ENCODE measurements around the gene CHST8. TPM values are rescaled to one million over a fixed set of nuclear protein-coding genes. Genes with fewer than 3 reads are reported as not detected.

Gene CHST8
- total and polyA plus RNA-seq, 4 donors, result 0.36 to 1.4 (median 0.96) TPM; not detected in 1

DNA sequence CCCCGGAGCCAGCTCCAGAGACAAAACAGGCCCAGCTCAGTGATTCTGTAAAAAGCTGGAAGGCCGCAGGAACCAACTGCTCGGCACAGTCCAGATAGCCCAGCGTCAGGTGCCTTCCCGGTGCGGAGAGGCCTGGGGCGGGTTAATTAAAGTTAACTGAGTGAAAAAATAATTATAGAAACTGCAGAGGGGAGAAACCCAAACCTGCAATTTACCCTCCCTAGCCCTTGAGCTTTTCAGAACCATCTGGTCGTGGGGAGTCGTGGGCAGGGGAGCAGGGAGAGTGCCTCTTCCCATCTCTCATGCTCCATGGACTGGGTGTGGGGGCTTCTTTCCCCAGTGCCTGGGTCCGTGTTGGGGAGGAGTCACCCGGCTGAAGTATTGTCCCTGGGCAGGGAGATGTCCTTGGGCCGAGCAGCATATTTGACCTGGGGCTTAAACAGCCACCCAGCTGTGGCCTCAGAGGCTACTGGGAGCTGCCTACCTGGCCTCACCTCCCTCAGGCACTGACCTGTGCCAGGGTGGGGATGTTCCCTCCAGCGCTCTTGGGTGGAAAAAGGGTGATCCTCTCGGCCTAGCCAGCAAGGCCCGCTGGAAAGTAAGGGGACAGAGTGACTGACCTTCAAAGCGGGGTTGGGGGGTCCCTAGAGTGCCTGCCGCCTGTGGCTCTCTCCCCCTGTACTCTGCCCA is 65.9 kb downstream of the CHST8 start:
- Histone ChIP-seq H3K36me3 (ENCODE audit: control insufficient read depth in 1 of 2, insufficient read depth in 2 of 2, low read length in 1 of 2) (no peaks in the 10 kb centered on the region), H3K27me3 (ENCODE audit: control insufficient read depth in 1 of 2, insufficient read depth in 2 of 2, low read length in 1 of 2) (no peaks in the 10 kb centered on the region), H3K27ac (ENCODE audit: low read depth in 1 of 2, low read length in 2 of 2) (no peak overlapping the region), H3K4me3 (ENCODE audit: low read length in 2 of 2) (no peak overlapping the region), H3K9me3 (ENCODE audit: control insufficient read depth, low read length) (no peaks in the 10 kb centered on the region), H3K4me1 (ENCODE audit: control insufficient read depth in 1 of 2, insufficient read depth in 2 of 2, low read length in 2 of 2) (no peaks in the 10 kb centered on the region)
- WGBS, 2 donors, result 62 to 67% methylated on average over 17 of the region's 17 CpGs
- DNase-seq, result peak in 1 of 2 donors; percentile 66
- no peak for ATAC-seq (ENCODE audit: low FRiP score)
- intact Hi-C loops (cut with DNase I), result no loop called here

DNA sequence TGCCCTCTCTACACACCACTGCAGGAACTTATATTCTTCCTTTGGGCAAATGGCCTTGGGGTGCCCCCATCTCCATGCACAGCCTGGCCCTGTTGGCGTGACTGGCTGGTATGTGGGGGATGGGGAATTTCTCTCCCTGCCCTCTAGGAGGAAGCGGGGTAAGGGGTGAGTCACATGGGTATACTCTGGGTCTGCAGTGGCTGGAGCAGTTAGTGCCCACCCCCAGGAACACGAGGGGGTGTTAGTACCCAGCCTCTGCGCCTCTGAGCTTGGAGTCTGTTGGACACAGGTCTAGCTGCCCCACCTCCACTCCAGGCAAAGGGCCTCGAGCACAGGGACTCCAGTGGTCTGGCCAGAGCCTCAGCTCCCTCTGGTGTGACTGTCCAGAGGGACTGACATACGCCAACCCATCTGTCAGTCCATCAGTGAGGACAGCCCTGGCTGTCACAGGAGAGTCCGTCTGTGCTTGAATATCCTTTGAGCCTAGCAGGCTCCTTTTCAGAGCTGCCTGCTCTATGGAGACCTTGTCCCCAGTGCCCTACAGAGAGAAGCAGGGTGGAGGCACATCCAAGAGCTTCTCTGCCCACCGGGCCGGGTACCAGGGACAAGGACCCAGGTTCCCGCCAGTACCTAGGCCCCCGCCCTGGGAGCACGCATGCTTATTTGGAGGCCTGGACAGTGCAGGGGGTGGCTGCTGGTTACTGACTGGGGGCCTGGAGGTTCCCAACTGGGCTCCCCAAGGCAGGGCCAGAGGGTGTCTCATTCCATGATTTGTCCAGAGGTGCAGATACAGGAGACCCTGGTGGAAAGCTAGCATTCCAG is 66.6 kb downstream of the CHST8 start:
- Histone ChIP-seq H3K27ac (ENCODE audit: low read depth in 1 of 2, low read length in 2 of 2) (no peak overlapping the region), H3K9me3 (ENCODE audit: control insufficient read depth, low read length) (no peaks in the 10 kb centered on the region), H3K4me3 (ENCODE audit: low read length in 2 of 2) (no peak overlapping the region), H3K27me3 (ENCODE audit: control insufficient read depth in 1 of 2, insufficient read depth in 2 of 2, low read length in 1 of 2) (no peaks in the 10 kb centered on the region), H3K4me1 (ENCODE audit: control insufficient read depth in 1 of 2, insufficient read depth in 2 of 2, low read length in 2 of 2) (no peaks in the 10 kb centered on the region), H3K36me3 (ENCODE audit: control insufficient read depth in 1 of 2, insufficient read depth in 2 of 2, low read length in 1 of 2) (no peaks in the 10 kb centered on the region)
- intact Hi-C loops (cut with DNase I), result no loop called here
- WGBS, 2 donors, result 69 to 71% methylated on average over 12 of the region's 12 CpGs
- peak in 1 of 2 donors; percentile 63 for DNase-seq
- ATAC-seq (ENCODE audit: low FRiP score), result no peak

DNA sequence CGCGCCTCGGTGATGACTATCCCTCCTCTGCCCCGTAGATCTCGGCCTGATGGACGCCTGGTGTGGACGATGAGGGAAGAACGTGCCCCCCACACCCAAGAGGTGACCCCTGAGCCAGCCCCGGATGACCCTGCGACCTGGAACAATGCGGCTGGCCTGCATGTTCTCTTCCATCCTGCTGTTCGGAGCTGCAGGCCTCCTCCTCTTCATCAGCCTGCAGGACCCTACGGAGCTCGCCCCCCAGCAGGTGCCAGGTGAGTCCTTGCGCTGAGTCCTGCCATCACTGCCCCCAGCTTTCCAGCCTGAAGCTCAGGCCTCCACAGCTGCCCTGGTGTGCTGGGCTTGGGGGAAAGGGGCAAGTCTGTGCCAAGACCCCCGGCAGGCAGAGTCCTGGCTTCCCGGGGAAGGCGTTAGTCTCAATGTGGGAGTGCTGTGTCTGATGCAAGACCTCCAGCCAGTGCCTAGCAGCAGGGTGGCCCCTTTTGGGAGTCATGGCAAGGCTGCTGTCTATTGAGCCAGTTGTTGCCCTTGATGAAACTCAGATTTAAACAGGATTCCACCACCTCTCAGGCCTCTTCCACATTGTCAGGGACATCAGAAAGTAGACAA is 67.5 kb downstream of the CHST8 start:
- H3K4me3 ChIP-seq (ENCODE audit: low read length in 2 of 2), result no peak overlapping the region
- no peaks in the 10 kb centered on the region for H3K27me3 ChIP-seq (ENCODE audit: control insufficient read depth in 1 of 2, insufficient read depth in 2 of 2, low read length in 1 of 2)
- no peak for ATAC-seq (ENCODE audit: low FRiP score)
- intact Hi-C loops (cut with DNase I), result no loop called here
- H3K27ac ChIP-seq (ENCODE audit: low read depth in 1 of 2, low read length in 2 of 2), result no peak overlapping the region
- no peaks in the 10 kb centered on the region for H3K4me1 ChIP-seq (ENCODE audit: control insufficient read depth in 1 of 2, insufficient read depth in 2 of 2, low read length in 2 of 2)
- no peaks in the 10 kb centered on the region for H3K36me3 ChIP-seq (ENCODE audit: control insufficient read depth in 1 of 2, insufficient read depth in 2 of 2, low read length in 1 of 2)
- H3K9me3 ChIP-seq (ENCODE audit: control insufficient read depth, low read length), result no peaks in the 10 kb centered on the region
- 80 to 83% methylated on average over 18 of the region's 18 CpGs for WGBS, 2 donors
- peak in 1 of 2 donors; percentile 48 for DNase-seq

GRCh38 chr19:33689868-33690267 is 68.1 kb downstream of the CHST8 start:
- no peak overlapping the region for H3K27ac ChIP-seq (ENCODE audit: low read depth in 1 of 2, low read length in 2 of 2)
- ATAC-seq (ENCODE audit: low FRiP score), result no peak
- no peak overlapping the region for H3K4me3 ChIP-seq (ENCODE audit: low read length in 2 of 2)
- peak in 1 of 2 donors; percentile 73 for DNase-seq
- no peaks in the 10 kb centered on the region for H3K9me3 ChIP-seq (ENCODE audit: control insufficient read depth, low read length)
- WGBS, 2 donors, result 43 to 44% methylated on average over 5 of the region's 5 CpGs
- no peaks in the 10 kb centered on the region for H3K4me1 ChIP-seq (ENCODE audit: control insufficient read depth in 1 of 2, insufficient read depth in 2 of 2, low read length in 2 of 2)
- intact Hi-C loops (cut with DNase I), result no loop called here
- no peaks in the 10 kb centered on the region for H3K27me3 ChIP-seq (ENCODE audit: control insufficient read depth in 1 of 2, insufficient read depth in 2 of 2, low read length in 1 of 2)
- H3K36me3 ChIP-seq (ENCODE audit: control insufficient read depth in 1 of 2, insufficient read depth in 2 of 2, low read length in 1 of 2), result no peaks in the 10 kb centered on the region

DNA sequence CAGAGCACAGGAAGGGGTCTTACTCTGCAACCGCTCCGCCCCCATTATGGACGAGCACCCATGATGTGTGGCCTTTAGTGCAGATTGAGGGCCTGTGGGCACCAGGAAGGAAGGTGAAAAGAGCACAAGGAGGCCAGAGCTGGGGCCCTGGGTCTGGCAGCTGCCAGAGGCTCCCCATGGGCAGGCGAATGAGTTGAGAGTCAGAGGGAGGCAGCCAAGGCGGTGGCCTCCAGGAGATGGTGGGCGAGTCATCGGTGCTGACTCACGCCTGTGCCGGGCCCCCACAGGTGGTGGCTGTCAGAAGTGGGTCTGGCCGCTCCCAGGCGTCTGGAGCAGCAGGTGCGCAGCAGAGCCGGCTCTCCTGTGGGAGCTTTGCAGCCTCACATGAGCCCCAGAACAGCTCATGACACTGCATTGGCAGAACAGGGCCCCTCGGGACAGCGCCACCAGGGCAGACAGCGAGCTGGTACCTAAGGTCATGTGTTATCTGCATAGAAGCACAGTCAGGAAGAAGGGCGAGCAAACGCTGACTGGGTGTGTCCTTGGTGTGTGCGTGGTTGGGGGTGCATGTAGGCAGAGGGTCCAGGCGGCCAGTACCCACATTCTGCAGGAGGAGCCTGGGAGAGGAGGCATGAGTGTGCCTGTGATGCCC is 68.8 kb downstream of the CHST8 start:
- ATAC-seq (ENCODE audit: low FRiP score) (no peak), DNase-seq (peak in 1 of 2 donors; percentile 58)
- H3K36me3 ChIP-seq (ENCODE audit: control insufficient read depth in 1 of 2, insufficient read depth in 2 of 2, low read length in 1 of 2), result no peaks in the 10 kb centered on the region
- 79 to 81% methylated on average over 20 of the region's 20 CpGs for WGBS, 2 donors
- intact Hi-C loops (cut with DNase I), result no loop called here
- no peaks in the 10 kb centered on the region for H3K4me1 ChIP-seq (ENCODE audit: control insufficient read depth in 1 of 2, insufficient read depth in 2 of 2, low read length in 2 of 2)
- no peaks in the 10 kb centered on the region for H3K27me3 ChIP-seq (ENCODE audit: control insufficient read depth in 1 of 2, insufficient read depth in 2 of 2, low read length in 1 of 2)
- no peaks in the 10 kb centered on the region for H3K9me3 ChIP-seq (ENCODE audit: control insufficient read depth, low read length)
- no peak overlapping the region for H3K4me3 ChIP-seq (ENCODE audit: low read length in 2 of 2)
- H3K27ac ChIP-seq (ENCODE audit: low read depth in 1 of 2, low read length in 2 of 2), result no peak overlapping the region

DNA sequence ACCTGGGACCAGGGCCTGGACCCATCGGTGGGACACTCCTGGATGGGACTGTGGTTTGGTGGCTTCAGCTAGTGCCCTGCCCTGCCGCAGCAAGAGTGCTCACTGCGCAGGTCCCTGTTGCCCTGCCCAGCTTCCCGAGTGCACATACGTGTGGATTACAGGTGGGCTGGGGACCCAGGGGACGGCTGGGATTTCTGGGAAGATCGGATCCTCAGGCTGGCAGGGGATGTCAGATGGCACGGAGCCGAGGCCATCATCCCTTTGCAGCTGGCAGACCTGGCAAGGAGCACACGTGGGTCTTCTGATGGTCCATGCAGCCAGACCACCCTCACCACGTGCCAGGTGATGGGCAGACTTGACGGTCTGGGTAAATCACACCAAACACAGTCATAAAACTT is 69.3 kb downstream of the CHST8 start:
- no peak for ATAC-seq (ENCODE audit: low FRiP score)
- no peaks in the 10 kb centered on the region for H3K27me3 ChIP-seq (ENCODE audit: control insufficient read depth in 1 of 2, insufficient read depth in 2 of 2, low read length in 1 of 2)
- no peaks in the 10 kb centered on the region for H3K4me1 ChIP-seq (ENCODE audit: control insufficient read depth in 1 of 2, insufficient read depth in 2 of 2, low read length in 2 of 2)
- intact Hi-C loops (cut with DNase I), result no loop called here
- no peak overlapping the region for H3K4me3 ChIP-seq (ENCODE audit: low read length in 2 of 2)
- H3K27ac ChIP-seq (ENCODE audit: low read depth in 1 of 2, low read length in 2 of 2), result no peak overlapping the region
- 81% methylated on average over 12 of the region's 12 CpGs for WGBS, 2 donors
- no peaks in the 10 kb centered on the region for H3K36me3 ChIP-seq (ENCODE audit: control insufficient read depth in 1 of 2, insufficient read depth in 2 of 2, low read length in 1 of 2)
- no peaks in the 10 kb centered on the region for H3K9me3 ChIP-seq (ENCODE audit: control insufficient read depth, low read length)
- peak in 1 of 2 donors; percentile 55 for DNase-seq

DNA sequence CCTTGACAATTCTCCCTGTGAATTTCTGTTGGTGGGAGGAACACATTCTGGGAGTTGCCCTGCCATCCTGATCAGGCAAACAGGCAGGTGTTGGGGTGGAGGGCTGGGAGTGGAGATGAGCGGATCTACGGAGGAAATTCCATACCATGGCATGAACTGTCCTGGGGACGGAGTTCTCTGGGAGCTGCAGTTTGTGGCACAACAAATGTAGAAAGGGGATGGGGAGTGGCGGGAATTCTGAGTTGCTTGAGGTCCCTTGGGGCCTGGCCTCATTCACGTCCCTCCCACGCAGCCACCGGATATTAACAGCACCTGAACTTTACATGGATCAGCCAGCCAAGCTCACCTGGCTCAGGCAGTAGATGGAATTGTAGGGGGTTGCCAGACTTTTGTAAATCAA is 70.0 kb downstream of the CHST8 start:
- Histone ChIP-seq H3K36me3 (ENCODE audit: control insufficient read depth in 1 of 2, insufficient read depth in 2 of 2, low read length in 1 of 2) (no peaks in the 10 kb centered on the region), H3K9me3 (ENCODE audit: control insufficient read depth, low read length) (no peaks in the 10 kb centered on the region), H3K4me3 (ENCODE audit: low read length in 2 of 2) (no peak overlapping the region), H3K27me3 (ENCODE audit: control insufficient read depth in 1 of 2, insufficient read depth in 2 of 2, low read length in 1 of 2) (no peaks in the 10 kb centered on the region), H3K27ac (ENCODE audit: low read depth in 1 of 2, low read length in 2 of 2) (no peak overlapping the region), H3K4me1 (ENCODE audit: control insufficient read depth in 1 of 2, insufficient read depth in 2 of 2, low read length in 2 of 2) (no peaks in the 10 kb centered on the region)
- no peak for ATAC-seq (ENCODE audit: low FRiP score)
- peak in 1 of 2 donors; percentile 39 for DNase-seq
- 55 to 60% methylated on average over 7 of the region's 7 CpGs for WGBS, 2 donors
- intact Hi-C loops (cut with DNase I), result no loop called here

GRCh38 chr19:33693678-33694077 is 71.9 kb downstream of the CHST8 start:
- Histone ChIP-seq H3K4me3 (ENCODE audit: low read length in 2 of 2) (no peak overlapping the region), H3K9me3 (ENCODE audit: control insufficient read depth, low read length) (no peaks in the 10 kb centered on the region), H3K36me3 (ENCODE audit: control insufficient read depth in 1 of 2, insufficient read depth in 2 of 2, low read length in 1 of 2) (no peaks in the 10 kb centered on the region), H3K27ac (ENCODE audit: low read depth in 1 of 2, low read length in 2 of 2) (no peak overlapping the region), H3K4me1 (ENCODE audit: control insufficient read depth in 1 of 2, insufficient read depth in 2 of 2, low read length in 2 of 2) (no peaks in the 10 kb centered on the region), H3K27me3 (ENCODE audit: control insufficient read depth in 1 of 2, insufficient read depth in 2 of 2, low read length in 1 of 2) (no peaks in the 10 kb centered on the region)
- intact Hi-C loops (cut with DNase I), result no loop called here
- no peak for ATAC-seq (ENCODE audit: low FRiP score)
- DNase-seq, result no peak
- WGBS, 2 donors, result 68 to 73% methylated on average over 3 of the region's 3 CpGs
